Breast epithelium (tissue), 3 donors: ENCODE measurements around the gene MZB1.

ENCODE experiments used
- CTCF ChIP-seq, 3 donors: fragments of 450-650 bp; IDR thresholded peaks; one replicate each; pipeline ENCODE4 v1.5.1; 2016 to 2017; ENCODE audit warnings: antibody characterized with exemption in 3 of 3, mild to moderate bottlenecking in 3 of 3, moderate library complexity in 3 of 3
- POLR2AphosphoS5 ChIP-seq, 3 donors: sonication (generic); formaldehyde crosslinking; IDR thresholded peaks; one replicate each; pipeline ENCODE4 v1.6.1; 2017; ENCODE audit warnings: antibody characterized with exemption in 3 of 3

DNA sequence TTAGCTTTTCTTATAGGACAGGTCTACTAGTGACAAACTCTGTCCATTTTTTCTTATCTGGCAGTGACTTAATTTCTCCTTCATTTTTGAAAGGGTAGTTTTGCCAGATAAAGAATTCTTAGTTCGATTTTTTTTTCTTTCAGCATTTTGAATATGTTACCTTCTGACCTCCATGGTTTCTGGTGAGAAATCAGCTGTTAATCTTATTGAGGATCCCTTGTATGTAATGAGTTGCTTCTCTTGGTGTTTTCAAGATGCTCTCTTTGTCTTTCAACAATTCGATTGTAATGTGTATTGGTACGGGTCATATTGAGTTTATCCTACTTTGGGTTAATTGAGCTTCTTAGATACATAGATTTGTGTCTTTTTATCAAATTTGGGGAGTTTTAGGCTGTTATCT is 35.5 kb downstream of the MZB1 start:
- no peak for TF ChIP-seq CTCF (IDR thresholded peaks at IDR 0.05)
- no peak for TF ChIP-seq POLR2AphosphoS5 (IDR thresholded peaks at IDR 0.05)
